ENCODE measurements around the gene ASTN2.

ASTN2 gene

GRCh38 chr9:116391306-116391900 lies 1023.5 kb downstream of the ASTN2 start:
- Mint-ChIP-seq H3K36me3 (ENCODE audit: low read depth) (no peaks in the 10 kb centered on the region), H3K27ac (no peak overlapping the region), H3K27me3 (ENCODE audit: low read depth) (no peaks in the 10 kb centered on the region), H3K4me1 (ENCODE audit: low read depth) (peaks cover 3% of the 10 kb centered on the region), H3K9me3 (no peaks in the 10 kb centered on the region), H3K4me3 (no peak overlapping the region)

GRCh38 chr9:116390303-116391228 lies 1024.3 kb downstream of the ASTN2 start:
- H3K4me3 Mint-ChIP-seq: no peak overlapping the region
- no peaks in the 10 kb centered on the region for H3K36me3 Mint-ChIP-seq (ENCODE audit: low read depth)
- H3K9me3 Mint-ChIP-seq: no peaks in the 10 kb centered on the region
- no peaks in the 10 kb centered on the region for H3K27me3 Mint-ChIP-seq (ENCODE audit: low read depth)
- H3K27ac Mint-ChIP-seq: no peak overlapping the region
- peaks cover 3% of the 10 kb centered on the region for H3K4me1 Mint-ChIP-seq (ENCODE audit: low read depth)

GRCh38 chr9:116389541-116390302 lies 1025.1 kb downstream of the ASTN2 start:
- no peak overlapping the region for H3K27ac Mint-ChIP-seq
- H3K4me3 Mint-ChIP-seq: no peak overlapping the region
- peaks cover 3% of the 10 kb centered on the region for H3K4me1 Mint-ChIP-seq (ENCODE audit: low read depth)
- H3K36me3 Mint-ChIP-seq (ENCODE audit: low read depth): no peaks in the 10 kb centered on the region
- no peaks in the 10 kb centered on the region for H3K9me3 Mint-ChIP-seq
- no peaks in the 10 kb centered on the region for H3K27me3 Mint-ChIP-seq (ENCODE audit: low read depth)

GRCh38 chr9:116387934-116388698 lies 1026.7 kb downstream of the ASTN2 start:
- no peaks in the 10 kb centered on the region for H3K36me3 Mint-ChIP-seq (ENCODE audit: low read depth)
- H3K4me1 Mint-ChIP-seq (ENCODE audit: low read depth): peaks cover 3% of the 10 kb centered on the region
- no peak overlapping the region for H3K4me3 Mint-ChIP-seq
- H3K27ac Mint-ChIP-seq: no peak overlapping the region
- no peaks in the 10 kb centered on the region for H3K27me3 Mint-ChIP-seq (ENCODE audit: low read depth)
- no peaks in the 10 kb centered on the region for H3K9me3 Mint-ChIP-seq

- H3K4me1 Mint-ChIP-seq (ENCODE audit: low read depth): peaks cover 3% of the 10 kb centered on the region
- no peak overlapping the region for H3K4me3 Mint-ChIP-seq
- H3K27ac Mint-ChIP-seq: no peak overlapping the region
- H3K27me3 Mint-ChIP-seq (ENCODE audit: low read depth): no peaks in the 10 kb centered on the region
- H3K9me3 Mint-ChIP-seq: no peaks in the 10 kb centered on the region
- no peaks in the 10 kb centered on the region for H3K36me3 Mint-ChIP-seq (ENCODE audit: low read depth)
These were observed 1030.9 kb downstream of the ASTN2 start for GRCh38 chr9:116383936-116384335.

GRCh38 chr9:116383133-116383532 lies 1031.7 kb downstream of the ASTN2 start:
- H3K4me1 Mint-ChIP-seq (ENCODE audit: low read depth): peaks cover 3% of the 10 kb centered on the region
- H3K9me3 Mint-ChIP-seq: no peaks in the 10 kb centered on the region
- H3K4me3 Mint-ChIP-seq: no peak overlapping the region
- no peak overlapping the region for H3K27ac Mint-ChIP-seq
- H3K27me3 Mint-ChIP-seq (ENCODE audit: low read depth): no peaks in the 10 kb centered on the region
- H3K36me3 Mint-ChIP-seq (ENCODE audit: low read depth): no peaks in the 10 kb centered on the region

- H3K4me1 Mint-ChIP-seq (ENCODE audit: low read depth): no peaks in the 10 kb centered on the region
- H3K36me3 Mint-ChIP-seq (ENCODE audit: low read depth): no peaks in the 10 kb centered on the region
- no peak overlapping the region for H3K27ac Mint-ChIP-seq
- no peaks in the 10 kb centered on the region for H3K27me3 Mint-ChIP-seq (ENCODE audit: low read depth)
- H3K9me3 Mint-ChIP-seq: no peaks in the 10 kb centered on the region
- no peak overlapping the region for H3K4me3 Mint-ChIP-seq
These were observed 1032.8 kb downstream of the ASTN2 start for GRCh38 chr9:116382053-116382452.

GRCh38 chr9:116381350-116381749 lies 1033.5 kb downstream of the ASTN2 start:
- no peaks in the 10 kb centered on the region for H3K36me3 Mint-ChIP-seq (ENCODE audit: low read depth)
- no peaks in the 10 kb centered on the region for H3K27me3 Mint-ChIP-seq (ENCODE audit: low read depth)
- H3K27ac Mint-ChIP-seq: no peak overlapping the region
- H3K9me3 Mint-ChIP-seq: no peaks in the 10 kb centered on the region
- H3K4me1 Mint-ChIP-seq (ENCODE audit: low read depth): no peaks in the 10 kb centered on the region
- H3K4me3 Mint-ChIP-seq: no peak overlapping the region

- Mint-ChIP-seq H3K4me1 (ENCODE audit: low read depth) (no peaks in the 10 kb centered on the region), H3K9me3 (no peaks in the 10 kb centered on the region), H3K4me3 (no peak overlapping the region), H3K27me3 (ENCODE audit: low read depth) (no peaks in the 10 kb centered on the region), H3K27ac (no peak overlapping the region), H3K36me3 (ENCODE audit: low read depth) (no peaks in the 10 kb centered on the region)
These were observed 1034.3 kb downstream of the ASTN2 start for GRCh38 chr9:116380496-116380995.

- no peaks in the 10 kb centered on the region for H3K4me1 Mint-ChIP-seq (ENCODE audit: low read depth)
- H3K27me3 Mint-ChIP-seq (ENCODE audit: low read depth): no peaks in the 10 kb centered on the region
- no peaks in the 10 kb centered on the region for H3K9me3 Mint-ChIP-seq
- no peak overlapping the region for H3K4me3 Mint-ChIP-seq
- no peaks in the 10 kb centered on the region for H3K36me3 Mint-ChIP-seq (ENCODE audit: low read depth)
- H3K27ac Mint-ChIP-seq: no peak overlapping the region
These were observed 1035.0 kb downstream of the ASTN2 start for GRCh38 chr9:116379821-116380220.

GRCh38 chr9:116378873-116379272 lies 1036.0 kb downstream of the ASTN2 start:
- Mint-ChIP-seq H3K36me3 (ENCODE audit: low read depth) (no peaks in the 10 kb centered on the region), H3K4me3 (no peak overlapping the region), H3K9me3 (no peaks in the 10 kb centered on the region), H3K4me1 (ENCODE audit: low read depth) (no peaks in the 10 kb centered on the region), H3K27ac (no peak overlapping the region), H3K27me3 (ENCODE audit: low read depth) (no peaks in the 10 kb centered on the region)

GRCh38 chr9:116377179-116377798 lies 1037.6 kb downstream of the ASTN2 start:
- H3K9me3 Mint-ChIP-seq: no peaks in the 10 kb centered on the region
- no peak overlapping the region for H3K4me3 Mint-ChIP-seq
- H3K27ac Mint-ChIP-seq: no peak overlapping the region
- no peaks in the 10 kb centered on the region for H3K27me3 Mint-ChIP-seq (ENCODE audit: low read depth)
- no peaks in the 10 kb centered on the region for H3K36me3 Mint-ChIP-seq (ENCODE audit: low read depth)
- H3K4me1 Mint-ChIP-seq (ENCODE audit: low read depth): no peaks in the 10 kb centered on the region

Measured in T-helper 1 cell treated with Interleukin-12 subunit alpha and Interleukin-12 subunit beta and Interleukin-4 antibody, amounts not matched to agents 30 μg/mL and 1 μg/mL, for 36 hours (primary cell).